Hepatocyte (in vitro differentiated cells): ENCODE data around the gene LAMTOR4.

Experiments
- CTCF ChIP-seq: fragments of 200-600 bp; sonication (generic); IDR thresholded peaks from 2 replicates; pipeline ENCODE4 v1.5.1; 2016; ENCODE audit warnings: antibody characterized with exemption, mild to moderate bottlenecking; ENCODE audit not compliant: poor library complexity
- EZH2 ChIP-seq: fragments of 200-600 bp; sonication (generic); IDR thresholded peaks from 2 replicates; pipeline ENCODE4 v1.6.1; 2016; ENCODE audit warnings: antibody characterized with exemption, mild to moderate bottlenecking, borderline replicate concordance
- EZH2phosphoT487 ChIP-seq: fragments of 200-600 bp; sonication (generic); IDR thresholded peaks from one replicate; pipeline ENCODE4 v1.6.1; 2018; ENCODE audit warnings: antibody characterized with exemption, mild to moderate bottlenecking, low read depth, moderate library complexity; ENCODE audit not compliant: unreplicated experiment, severe bottlenecking

- TF ChIP-seq CTCF = no peak
- no peak for TF ChIP-seq EZH2
- TF ChIP-seq EZH2phosphoT487 = no peak
These were observed 3.7 kb downstream of the LAMTOR4 start for GRCh38 chr7:100152404-100152803.
